ENCODE data around the gene NOXO1.

The NOXO1 gene

GRCh38 chr16:1933097-1933661 is 48.1 kb downstream of the NOXO1 start:
- TF ChIP-seq POLR2A (IDR thresholded peaks at IDR 0.05; ENCODE audit: extremely low read depth, insufficient read length) (no peak), MAX (IDR thresholded peaks at IDR 0.05; ENCODE audit: low read depth, low read length) (no peak), MYC (IDR thresholded peaks at IDR 0.05; ENCODE audit: low read depth, low read length) (no peak)
- TF ChIP-seq, protein P1, sequence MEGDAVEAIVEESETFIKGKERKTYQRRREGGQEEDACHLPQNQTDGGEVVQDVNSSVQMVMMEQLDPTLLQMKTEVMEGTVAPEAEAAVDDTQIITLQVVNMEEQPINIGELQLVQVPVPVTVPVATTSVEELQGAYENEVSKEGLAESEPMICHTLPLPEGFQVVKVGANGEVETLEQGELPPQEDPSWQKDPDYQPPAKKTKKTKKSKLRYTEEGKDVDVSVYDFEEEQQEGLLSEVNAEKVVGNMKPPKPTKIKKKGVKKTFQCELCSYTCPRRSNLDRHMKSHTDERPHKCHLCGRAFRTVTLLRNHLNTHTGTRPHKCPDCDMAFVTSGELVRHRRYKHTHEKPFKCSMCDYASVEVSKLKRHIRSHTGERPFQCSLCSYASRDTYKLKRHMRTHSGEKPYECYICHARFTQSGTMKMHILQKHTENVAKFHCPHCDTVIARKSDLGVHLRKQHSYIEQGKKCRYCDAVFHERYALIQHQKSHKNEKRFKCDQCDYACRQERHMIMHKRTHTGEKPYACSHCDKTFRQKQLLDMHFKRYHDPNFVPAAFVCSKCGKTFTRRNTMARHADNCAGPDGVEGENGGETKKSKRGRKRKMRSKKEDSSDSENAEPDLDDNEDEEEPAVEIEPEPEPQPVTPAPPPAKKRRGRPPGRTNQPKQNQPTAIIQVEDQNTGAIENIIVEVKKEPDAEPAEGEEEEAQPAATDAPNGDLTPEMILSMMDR (IDR thresholded peaks at IDR 0.05; ENCODE audit: low read depth, low read length): no peak
- no peak for DNase-seq (ENCODE audit: low read depth)
- H3K4me3 ChIP-seq (ENCODE audit: low read depth, low read length): no peak overlapping the region

DNA sequence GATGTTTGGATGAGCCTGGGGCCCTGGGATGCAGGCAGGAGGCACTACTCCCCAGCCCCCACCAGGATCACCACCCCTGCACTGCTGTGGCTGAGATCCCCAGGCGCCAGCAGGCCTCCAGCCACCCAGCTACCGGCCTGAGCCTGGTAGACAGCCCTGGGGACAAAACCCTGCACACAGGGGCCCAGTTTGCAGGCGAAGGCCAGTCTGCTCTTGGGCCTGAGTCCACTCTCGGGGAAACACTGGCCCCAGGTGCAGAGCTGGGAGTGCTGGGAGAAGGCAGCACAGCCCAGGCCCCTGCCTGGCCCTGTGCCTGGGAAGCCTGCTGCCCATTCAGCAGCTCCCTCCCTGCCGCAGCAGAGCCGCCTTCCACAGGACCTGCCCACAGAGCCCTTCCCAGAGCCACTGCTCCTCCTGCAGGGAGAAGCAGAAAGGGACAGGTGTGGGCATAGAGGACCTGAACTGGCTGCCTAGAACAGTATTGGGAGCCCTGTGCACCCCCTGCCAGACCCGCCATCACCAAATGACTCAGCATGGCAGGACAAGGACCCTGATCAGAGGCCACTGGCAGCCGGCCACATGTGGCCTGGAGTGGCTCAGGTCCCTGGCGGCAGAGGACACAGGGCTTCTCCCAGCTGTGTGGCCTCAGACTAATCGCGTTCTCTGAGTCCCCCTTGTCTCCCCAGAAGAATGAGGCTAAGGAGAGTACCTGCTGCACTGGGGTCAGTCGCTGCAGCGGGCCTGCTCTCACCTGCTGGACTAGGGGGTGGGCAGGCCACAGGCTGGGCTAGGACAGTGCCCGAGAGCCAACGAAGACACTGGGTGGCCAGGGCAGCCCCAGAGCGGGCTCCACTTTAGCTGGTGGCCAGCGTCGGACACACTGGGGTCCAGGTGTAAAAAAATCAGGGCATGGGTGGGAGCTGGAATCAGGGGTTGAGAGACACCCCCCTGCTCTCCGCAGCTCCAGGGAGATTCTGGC is 48.9 kb downstream of the NOXO1 start:
- TF ChIP-seq, protein P1 (IDR thresholded peaks at IDR 0.05; ENCODE audit: low read depth, low read length): no peak
- TF ChIP-seq POLR2A (IDR thresholded peaks at IDR 0.05; ENCODE audit: extremely low read depth, insufficient read length) (no peak), MYC (IDR thresholded peaks at IDR 0.05; ENCODE audit: low read depth, low read length) (no peak), MAX (IDR thresholded peaks at IDR 0.05; ENCODE audit: low read depth, low read length) (no peak)
- H3K4me3 ChIP-seq (ENCODE audit: low read depth, low read length): no peak overlapping the region
- no peak for DNase-seq (ENCODE audit: low read depth)

DNA sequence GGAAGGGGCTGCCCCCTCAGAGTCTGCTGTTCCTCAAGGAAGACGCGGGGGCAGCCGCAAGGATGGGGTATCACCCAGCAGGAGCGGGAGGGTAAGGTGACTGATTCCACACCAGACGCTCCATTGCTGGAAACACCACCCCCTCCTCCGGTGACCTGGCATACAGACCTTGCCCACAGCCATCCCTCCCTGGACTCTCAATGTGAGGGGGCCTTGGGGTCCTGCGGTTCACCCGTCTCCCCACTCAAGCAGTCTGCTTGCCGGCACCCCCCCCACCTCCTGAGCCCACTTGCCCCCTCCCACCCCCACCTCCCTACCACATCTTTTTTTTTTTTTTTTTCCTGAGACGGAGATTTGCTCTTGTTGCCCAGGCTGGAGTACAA is 50.9 kb downstream of the NOXO1 start:
- TF ChIP-seq MYC (IDR thresholded peaks at IDR 0.05; ENCODE audit: low read depth, low read length) (no peak), POLR2A (IDR thresholded peaks at IDR 0.05; ENCODE audit: extremely low read depth, insufficient read length) (no peak), MAX (IDR thresholded peaks at IDR 0.05; ENCODE audit: low read depth, low read length) (no peak)
- TF ChIP-seq, protein P1 (IDR thresholded peaks at IDR 0.05; ENCODE audit: low read depth, low read length): no peak
- DNase-seq (ENCODE audit: low read depth): no peak
- no peak overlapping the region for H3K4me3 ChIP-seq (ENCODE audit: low read depth, low read length)

DNA sequence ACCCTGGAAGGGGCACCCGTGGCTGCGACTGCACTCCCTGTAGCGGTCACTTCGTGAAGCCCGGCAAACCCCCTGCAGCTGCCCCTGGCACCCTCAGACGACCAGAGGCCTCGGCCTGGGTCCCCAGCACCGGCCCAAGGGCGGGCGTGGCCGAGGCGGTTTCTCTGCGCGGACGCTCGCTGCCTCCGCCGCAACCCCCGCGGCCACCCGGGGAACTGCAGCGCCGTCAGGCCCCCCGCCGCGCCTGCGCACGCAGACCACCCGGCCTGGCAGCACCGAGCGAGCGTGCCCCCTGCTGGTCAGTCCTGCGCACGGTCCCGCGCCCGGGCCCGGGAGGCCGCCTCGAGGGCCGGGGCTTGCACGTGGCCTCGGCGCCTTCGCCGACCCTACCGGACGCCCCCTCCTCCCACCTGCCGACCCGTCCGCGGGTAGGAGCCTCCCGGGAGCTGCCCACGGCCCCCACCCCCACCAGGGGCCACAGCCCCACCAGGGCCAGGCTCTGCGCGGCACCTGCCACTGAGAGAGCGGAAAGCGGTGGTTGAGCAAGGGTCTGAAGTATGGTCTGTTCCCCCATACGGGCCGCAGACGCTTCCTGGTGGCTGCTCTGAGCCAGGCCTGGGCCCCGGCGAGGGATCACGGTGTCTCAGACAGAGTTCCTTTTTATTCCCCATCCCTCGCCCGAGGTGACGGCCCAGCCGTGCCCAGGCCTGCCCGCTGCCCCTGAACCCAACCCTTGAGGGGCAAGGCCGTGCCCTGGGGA is 51.5 kb downstream of the NOXO1 start:
- H3K4me3 ChIP-seq (ENCODE audit: low read depth, low read length): peak overlapping the region; percentile 28
- TF ChIP-seq MAX (IDR thresholded peaks at IDR 0.05; ENCODE audit: low read depth, low read length) (peak; percentile 93), POLR2A (IDR thresholded peaks at IDR 0.05; ENCODE audit: extremely low read depth, insufficient read length) (peak; percentile 52), MYC (IDR thresholded peaks at IDR 0.05; ENCODE audit: low read depth, low read length) (peak; percentile 94)
- TF ChIP-seq, protein P1 (IDR thresholded peaks at IDR 0.05; ENCODE audit: low read depth, low read length): peak; percentile 54

GRCh38 chr16:1929105-1929504 is 52.2 kb downstream of the NOXO1 start:
- no peak overlapping the region for H3K4me3 ChIP-seq (ENCODE audit: low read depth, low read length)
- TF ChIP-seq MYC (IDR thresholded peaks at IDR 0.05; ENCODE audit: low read depth, low read length) (no peak), POLR2A (IDR thresholded peaks at IDR 0.05; ENCODE audit: extremely low read depth, insufficient read length) (no peak), MAX (IDR thresholded peaks at IDR 0.05; ENCODE audit: low read depth, low read length) (no peak)
- TF ChIP-seq, protein P1 (IDR thresholded peaks at IDR 0.05; ENCODE audit: low read depth, low read length): no peak
- peak; percentile 47 for DNase-seq (ENCODE audit: low read depth)

More for the DNA sequence above, 51.5 kb downstream of the NOXO1 start:
- DNase-seq (ENCODE audit: low read depth): peak; percentile 88
